ENCODE measurements around the gene RFXANK. TPM values are rescaled to one million over a fixed set of nuclear protein-coding genes. Genes with fewer than 3 reads are reported as not detected.

RFXANK gene
- total RNA-seq, 1 donor from 2014 or later = 20.2 TPM

- H3K27ac ChIP-seq = no peak overlapping the region
- intact Hi-C loops (cut with DNase I) = no loop called here
- H3K36me3 ChIP-seq = no peaks in the 10 kb centered on the region
- no peak for TF ChIP-seq CTCF (IDR thresholded peaks at IDR 0.05)
- H3K9me3 ChIP-seq = no peaks in the 10 kb centered on the region
- no peak overlapping the region for H3K4me3 ChIP-seq
- H3K4me1 ChIP-seq = peaks cover 0 to 4% of the 10 kb centered on the region in 2 donors
- peaks cover 6% of the 10 kb centered on the region for H3K27me3 ChIP-seq
- DNase-seq (ENCODE audit: low spot score in 2 of 2) = no peak
These were observed 34.1 kb downstream of the RFXANK start for GRCh38 chr19:19226204-19226603.

- H3K27me3 ChIP-seq = peaks cover 6% of the 10 kb centered on the region
These were observed 34.6 kb downstream of the RFXANK start for GRCh38 chr19:19226663-19227062.

GRCh38 chr19:19227217-19227616 lies 35.2 kb downstream of the RFXANK start:
- Histone ChIP-seq H3K9me3 (no peaks in the 10 kb centered on the region), H3K27ac (no peak overlapping the region), H3K4me3 (no peak overlapping the region), H3K36me3 (no peaks in the 10 kb centered on the region), H3K4me1 (peaks cover 0 to 4% of the 10 kb centered on the region in 2 donors), H3K27me3 (peaks cover 6% of the 10 kb centered on the region)
- no peak for DNase-seq (ENCODE audit: low spot score in 2 of 2)
- intact Hi-C loops (cut with DNase I) = no loop called here
- TF ChIP-seq CTCF (IDR thresholded peaks at IDR 0.05) = no peak

More at GRCh38 chr19:19226663-19227062, 34.6 kb downstream of the RFXANK start:
- intact Hi-C loops (cut with DNase I) = no loop called here
- Histone ChIP-seq H3K4me3 (no peak overlapping the region), H3K36me3 (no peaks in the 10 kb centered on the region), H3K9me3 (no peaks in the 10 kb centered on the region), H3K4me1 (peaks cover 0 to 4% of the 10 kb centered on the region in 2 donors), H3K27ac (no peak overlapping the region)
- DNase-seq (ENCODE audit: low spot score in 2 of 2) = no peak
- no peak for TF ChIP-seq CTCF (IDR thresholded peaks at IDR 0.05)

GRCh38 chr19:19229701-19230100 lies 37.6 kb downstream of the RFXANK start:
- intact Hi-C loops (cut with DNase I) = no loop called here
- H3K27me3 ChIP-seq = peaks cover 5% of the 10 kb centered on the region
- H3K36me3 ChIP-seq = no peaks in the 10 kb centered on the region
- H3K4me1 ChIP-seq = peaks cover 0 to 4% of the 10 kb centered on the region in 2 donors
- no peak for TF ChIP-seq CTCF (IDR thresholded peaks at IDR 0.05)
- peaks cover 5 to 13% of the 10 kb centered on the region in 2 donors for H3K9me3 ChIP-seq
- H3K27ac ChIP-seq = no peak overlapping the region
- DNase-seq (ENCODE audit: low spot score in 2 of 2) = no peak
- no peak overlapping the region for H3K4me3 ChIP-seq

- Histone ChIP-seq H3K36me3 (no peaks in the 10 kb centered on the region), H3K9me3 (peaks cover 13 to 22% of the 10 kb centered on the region in 2 donors), H3K4me3 (no peak overlapping the region), H3K27me3 (no peaks in the 10 kb centered on the region), H3K4me1 (no peaks in the 10 kb centered on the region), H3K27ac (no peak overlapping the region)
- TF ChIP-seq CTCF (IDR thresholded peaks at IDR 0.05) = no peak
- intact Hi-C loops (cut with DNase I) = no loop called here
- no peak for DNase-seq (ENCODE audit: low spot score in 2 of 2)
These were observed 38.9 kb downstream of the RFXANK start for GRCh38 chr19:19230999-19231398.

GRCh38 chr19:19232261-19232721 lies 40.2 kb downstream of the RFXANK start:
- no peak for DNase-seq (ENCODE audit: low spot score in 2 of 2)
- no peak for TF ChIP-seq CTCF (IDR thresholded peaks at IDR 0.05)
- peaks cover 13 to 22% of the 10 kb centered on the region in 2 donors for H3K9me3 ChIP-seq
- no peak overlapping the region for H3K4me3 ChIP-seq
- H3K36me3 ChIP-seq = no peaks in the 10 kb centered on the region
- H3K27ac ChIP-seq = no peak overlapping the region
- intact Hi-C loops (cut with DNase I) = no loop called here
- no peaks in the 10 kb centered on the region for H3K4me1 ChIP-seq
- H3K27me3 ChIP-seq = no peaks in the 10 kb centered on the region
